Osteocyte (in vitro differentiated cells): Measurements from ENCODE around the gene RICTOR. TPM values are rescaled to one million over a fixed set of nuclear protein-coding genes. Genes with fewer than 3 reads are reported as not detected.

Experiments used
- DNase-seq: peaks from one replicate; pipeline ENCODE4 v3.0.0; 2021; ENCODE audit warnings: mixed read lengths; ENCODE audit not compliant: unreplicated experiment; ENCODE audit errors: extremely low spot score
- H3K27ac Mint-ChIP-seq: one replicate; pipeline ENCODE4 v1.8.0; 2021; ENCODE audit warnings: mild to moderate bottlenecking, mixed read lengths; ENCODE audit not compliant: unreplicated experiment
- H3K27me3 Mint-ChIP-seq: one replicate; pipeline ENCODE4 v1.8.0; 2021; ENCODE audit warnings: mixed read lengths; ENCODE audit not compliant: unreplicated experiment
- H3K36me3 Mint-ChIP-seq: one replicate; pipeline ENCODE4 v1.8.0; 2021; ENCODE audit warnings: mixed read lengths; ENCODE audit not compliant: unreplicated experiment
- H3K4me1 Mint-ChIP-seq: one replicate; pipeline ENCODE4 v1.8.0; 2021; ENCODE audit warnings: mixed read lengths; ENCODE audit not compliant: unreplicated experiment
- H3K4me3 Mint-ChIP-seq: one replicate; pipeline ENCODE4 v1.8.0; 2021; ENCODE audit warnings: mild to moderate bottlenecking, moderate library complexity, mixed read lengths; ENCODE audit not compliant: unreplicated experiment
- H3K9me3 Mint-ChIP-seq: one replicate; pipeline ENCODE4 v1.8.0; 2021; ENCODE audit warnings: mixed read lengths; ENCODE audit not compliant: unreplicated experiment
- total RNA-seq: library from RNA; stranded (reverse); gene quantifications from 2 replicates; pipeline ENCODE4 v1.2.1, GENCODE V29; 2021
- TF ChIP-seq, protein P1 (sequence below): fragments of 200-600 bp; sonication (generic); IDR thresholded peaks from 2 replicates; pipeline ENCODE4 v1.5.0; 2021; ENCODE audit warnings: antibody characterized with exemption, mild to moderate bottlenecking, moderate library complexity

RICTOR gene
- total RNA-seq, 1 donor from 2014 or later, result 31.2 TPM

DNA sequence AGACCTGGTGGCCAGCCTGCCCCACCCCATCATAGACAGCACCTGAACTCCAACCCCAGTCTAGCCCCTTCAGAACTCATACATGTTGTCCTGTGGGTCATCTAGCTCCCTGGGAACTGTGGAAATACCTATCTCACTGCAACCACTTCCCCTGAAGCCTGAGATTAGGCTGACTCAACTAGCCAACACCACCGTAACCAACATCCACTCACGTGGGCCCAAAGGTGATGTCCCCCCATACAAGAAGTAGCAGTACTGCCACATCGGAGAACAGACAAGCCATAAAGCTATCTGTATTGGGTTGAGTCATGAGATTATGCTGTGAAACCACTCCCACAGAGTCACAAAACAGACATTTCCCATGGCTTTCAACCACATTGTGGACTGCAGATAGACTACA, 181.8 kb downstream of the RICTOR start:
- TF ChIP-seq, protein P1, sequence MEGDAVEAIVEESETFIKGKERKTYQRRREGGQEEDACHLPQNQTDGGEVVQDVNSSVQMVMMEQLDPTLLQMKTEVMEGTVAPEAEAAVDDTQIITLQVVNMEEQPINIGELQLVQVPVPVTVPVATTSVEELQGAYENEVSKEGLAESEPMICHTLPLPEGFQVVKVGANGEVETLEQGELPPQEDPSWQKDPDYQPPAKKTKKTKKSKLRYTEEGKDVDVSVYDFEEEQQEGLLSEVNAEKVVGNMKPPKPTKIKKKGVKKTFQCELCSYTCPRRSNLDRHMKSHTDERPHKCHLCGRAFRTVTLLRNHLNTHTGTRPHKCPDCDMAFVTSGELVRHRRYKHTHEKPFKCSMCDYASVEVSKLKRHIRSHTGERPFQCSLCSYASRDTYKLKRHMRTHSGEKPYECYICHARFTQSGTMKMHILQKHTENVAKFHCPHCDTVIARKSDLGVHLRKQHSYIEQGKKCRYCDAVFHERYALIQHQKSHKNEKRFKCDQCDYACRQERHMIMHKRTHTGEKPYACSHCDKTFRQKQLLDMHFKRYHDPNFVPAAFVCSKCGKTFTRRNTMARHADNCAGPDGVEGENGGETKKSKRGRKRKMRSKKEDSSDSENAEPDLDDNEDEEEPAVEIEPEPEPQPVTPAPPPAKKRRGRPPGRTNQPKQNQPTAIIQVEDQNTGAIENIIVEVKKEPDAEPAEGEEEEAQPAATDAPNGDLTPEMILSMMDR, result no peak
- H3K27ac Mint-ChIP-seq, result no peak overlapping the region
- H3K36me3 Mint-ChIP-seq, result peaks cover 55% of the 10 kb centered on the region
- no peaks in the 10 kb centered on the region for H3K4me1 Mint-ChIP-seq
- peaks cover 32% of the 10 kb centered on the region for H3K9me3 Mint-ChIP-seq
- H3K27me3 Mint-ChIP-seq, result no peaks in the 10 kb centered on the region
- no peak overlapping the region for H3K4me3 Mint-ChIP-seq
- no peak for DNase-seq

DNA sequence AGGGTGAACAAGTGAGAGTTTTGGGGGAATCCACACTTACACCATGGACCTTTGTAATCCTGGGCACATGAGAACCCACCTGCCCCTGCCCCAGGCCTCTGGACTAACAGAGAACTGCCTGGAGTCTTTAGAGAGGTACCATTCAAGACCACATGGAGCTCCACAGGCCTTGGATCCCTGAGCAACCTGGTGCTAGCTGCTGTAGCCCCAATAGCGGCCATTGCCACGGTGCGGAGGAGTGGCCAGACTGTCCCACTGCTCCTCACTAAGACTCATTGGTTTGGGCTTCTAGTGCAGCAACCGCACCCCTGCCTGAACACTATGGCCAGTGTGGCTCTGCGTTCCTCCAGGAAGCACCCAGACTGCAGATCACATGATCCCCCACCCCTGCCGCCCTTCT, 182.6 kb downstream of the RICTOR start:
- Mint-ChIP-seq H3K36me3 (peaks cover 53% of the 10 kb centered on the region), H3K4me3 (no peak overlapping the region), H3K27me3 (no peaks in the 10 kb centered on the region), H3K27ac (no peak overlapping the region), H3K4me1 (no peaks in the 10 kb centered on the region), H3K9me3 (peaks cover 25% of the 10 kb centered on the region)
- TF ChIP-seq, protein P1, result no peak
- DNase-seq, result no peak

DNA sequence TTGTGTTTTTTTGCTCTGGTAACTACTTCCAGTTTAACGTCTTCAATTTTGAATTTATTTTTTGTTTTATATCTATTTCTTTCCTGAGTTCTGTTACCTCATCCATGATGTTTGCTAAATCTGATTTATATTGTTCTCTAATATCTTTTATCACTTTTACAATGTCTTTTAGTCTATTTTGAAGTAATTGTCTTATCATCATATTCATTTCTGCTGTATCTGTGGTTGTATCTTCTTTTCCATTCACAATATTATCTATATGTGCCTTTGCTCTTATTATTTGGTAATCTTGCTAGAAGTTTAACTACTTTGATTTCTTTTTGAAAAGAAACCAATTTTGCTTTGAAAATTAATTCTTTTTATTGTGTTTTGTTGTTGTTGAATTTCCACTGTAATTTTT, 184.8 kb downstream of the RICTOR start:
- TF ChIP-seq, protein P1, result no peak
- no peak overlapping the region for H3K4me3 Mint-ChIP-seq
- no peaks in the 10 kb centered on the region for H3K27me3 Mint-ChIP-seq
- no peak for DNase-seq
- H3K4me1 Mint-ChIP-seq, result no peaks in the 10 kb centered on the region
- H3K27ac Mint-ChIP-seq, result no peak overlapping the region
- H3K36me3 Mint-ChIP-seq, result peaks cover 55% of the 10 kb centered on the region
- peaks cover 4% of the 10 kb centered on the region for H3K9me3 Mint-ChIP-seq

DNA sequence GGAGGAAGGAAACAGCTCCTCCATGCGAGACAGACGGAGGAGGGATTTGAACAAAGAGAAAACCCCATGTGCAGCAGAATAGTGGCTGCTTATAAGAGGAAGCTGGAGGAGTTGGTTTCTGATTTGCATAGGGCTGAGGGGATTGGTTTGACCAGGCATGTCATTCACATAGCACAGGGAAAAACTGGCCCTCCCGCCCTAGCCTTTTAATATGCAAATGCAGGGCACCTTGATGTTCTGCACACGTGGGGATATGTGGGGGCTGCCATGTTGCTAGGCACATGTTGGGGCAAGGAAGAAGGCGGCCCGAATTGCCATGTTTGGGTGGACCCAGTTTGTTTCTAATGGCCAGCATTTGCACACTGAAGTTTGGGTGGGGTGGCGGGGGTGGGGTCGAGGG, 186.2 kb downstream of the RICTOR start:
- Mint-ChIP-seq H3K4me1 (no peaks in the 10 kb centered on the region), H3K4me3 (no peak overlapping the region), H3K9me3 (no peaks in the 10 kb centered on the region), H3K36me3 (peaks cover 61% of the 10 kb centered on the region), H3K27ac (no peak overlapping the region), H3K27me3 (no peaks in the 10 kb centered on the region)
- TF ChIP-seq, protein P1, result no peak
- no peak for DNase-seq

Other genes starting within 250 kb of the RICTOR start
- gene OSMR, start 228.4 kb downstream of the RICTOR start, total RNA-seq, result 33.1 and 34.4 TPM in 2 replicates
- not detected in 2 replicates for gene FYB1, start 145.2 kb upstream of the RICTOR start, total RNA-seq